IMR-90 (cell line): ENCODE data around the gene PRCP.

Source experiments
- CEBPB ChIP-seq: IDR thresholded peaks from 2 replicates; pipeline ENCODE4 v1.6.1; 2012; ENCODE audit warnings: low read depth, low read length, improper control_type of control experiment
- CHD1 ChIP-seq: IDR thresholded peaks from 2 replicates; pipeline ENCODE4 v1.6.1; 2012; ENCODE audit warnings: low read depth, low read length, improper control_type of control experiment
- ELK1 ChIP-seq: fragments of 150-350 bp; IDR thresholded peaks from 2 replicates; pipeline ENCODE4 v1.6.1; 2016; ENCODE audit warnings: low read depth, mild to moderate bottlenecking, low read length, moderate library complexity, borderline replicate concordance
- FOS ChIP-seq: fragments of 150-350 bp; IDR thresholded peaks from 2 replicates; pipeline ENCODE4 v1.6.1; 2016; ENCODE audit warnings: low read depth, low read length
- MAFK ChIP-seq: IDR thresholded peaks from 2 replicates; pipeline ENCODE4 v1.6.1; 2012; ENCODE audit warnings: low read depth, low read length, improper control_type of control experiment
- MAZ ChIP-seq: IDR thresholded peaks from 2 replicates; pipeline ENCODE4 v1.6.1; 2012; ENCODE audit warnings: low read depth, mild to moderate bottlenecking, low read length, improper control_type of control experiment, moderate library complexity, borderline replicate concordance
- MXI1 ChIP-seq: IDR thresholded peaks from 2 replicates; pipeline ENCODE4 v1.6.1; 2012; ENCODE audit warnings: low read depth, mild to moderate bottlenecking, low read length, moderate library complexity, borderline replicate concordance
- POLR2A ChIP-seq: IDR thresholded peaks from 2 replicates; pipeline ENCODE4 v1.6.1; 2012; ENCODE audit warnings: mild to moderate bottlenecking, low read depth, low read length
- RAD21 ChIP-seq: IDR thresholded peaks from 2 replicates; pipeline ENCODE4 v1.6.1; 2012; ENCODE audit warnings: low read length, improper control_type of control experiment
- RCOR1 ChIP-seq: IDR thresholded peaks from 2 replicates; pipeline ENCODE4 v1.6.1; 2012; ENCODE audit warnings: mild to moderate bottlenecking, low read length, improper control_type of control experiment; ENCODE audit not compliant: insufficient replicate concordance
- TF ChIP-seq, protein P1 (sequence below): conservative IDR thresholded peaks from 2 replicates; pipeline ENCODE4 v1.5.1; 2012; ENCODE audit warnings: mild to moderate bottlenecking, low read depth, low read length, improper control_type of control experiment
- TF ChIP-seq, protein P2 (sequence below): fragments of 150-350 bp; IDR thresholded peaks from 2 replicates; pipeline ENCODE4 v1.6.1; 2017; ENCODE audit warnings: mild to moderate bottlenecking, antibody characterized with exemption, low read length, low read depth

DNA sequence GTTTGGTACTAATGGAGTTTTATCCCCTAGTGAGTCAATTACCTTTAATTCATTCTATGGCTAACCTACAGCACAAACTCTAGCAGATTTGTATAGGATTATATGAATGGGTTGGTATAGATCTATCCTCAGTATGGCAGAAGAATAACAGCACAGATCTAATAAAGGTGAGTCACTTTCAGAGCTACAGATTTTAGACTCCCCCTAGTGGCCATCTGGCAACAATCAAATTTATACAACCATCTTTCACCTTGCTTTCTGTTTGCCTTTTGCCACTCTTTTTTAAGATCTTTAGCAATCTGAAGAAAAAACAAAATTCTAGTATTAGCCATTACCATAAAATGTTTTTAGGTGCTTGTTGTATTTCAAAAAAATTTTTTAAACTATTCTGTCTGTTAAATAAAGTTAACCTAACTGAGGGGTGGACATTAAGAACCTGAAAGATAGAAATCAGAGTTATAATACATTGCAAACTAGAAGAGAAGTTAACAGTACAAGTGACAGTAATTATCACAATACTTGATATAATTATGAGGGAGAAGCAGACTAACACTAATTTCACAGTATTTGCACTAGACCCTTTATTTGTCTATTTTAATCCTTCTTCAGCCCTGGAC lies 27.1 kb upstream of the PRCP start:
- TF ChIP-seq, protein P1, sequence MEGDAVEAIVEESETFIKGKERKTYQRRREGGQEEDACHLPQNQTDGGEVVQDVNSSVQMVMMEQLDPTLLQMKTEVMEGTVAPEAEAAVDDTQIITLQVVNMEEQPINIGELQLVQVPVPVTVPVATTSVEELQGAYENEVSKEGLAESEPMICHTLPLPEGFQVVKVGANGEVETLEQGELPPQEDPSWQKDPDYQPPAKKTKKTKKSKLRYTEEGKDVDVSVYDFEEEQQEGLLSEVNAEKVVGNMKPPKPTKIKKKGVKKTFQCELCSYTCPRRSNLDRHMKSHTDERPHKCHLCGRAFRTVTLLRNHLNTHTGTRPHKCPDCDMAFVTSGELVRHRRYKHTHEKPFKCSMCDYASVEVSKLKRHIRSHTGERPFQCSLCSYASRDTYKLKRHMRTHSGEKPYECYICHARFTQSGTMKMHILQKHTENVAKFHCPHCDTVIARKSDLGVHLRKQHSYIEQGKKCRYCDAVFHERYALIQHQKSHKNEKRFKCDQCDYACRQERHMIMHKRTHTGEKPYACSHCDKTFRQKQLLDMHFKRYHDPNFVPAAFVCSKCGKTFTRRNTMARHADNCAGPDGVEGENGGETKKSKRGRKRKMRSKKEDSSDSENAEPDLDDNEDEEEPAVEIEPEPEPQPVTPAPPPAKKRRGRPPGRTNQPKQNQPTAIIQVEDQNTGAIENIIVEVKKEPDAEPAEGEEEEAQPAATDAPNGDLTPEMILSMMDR, result peak; percentile 69
- TF ChIP-seq POLR2A (no peak), MXI1 (no peak), CHD1 (no peak), RAD21 (peak; percentile 52), FOS (no peak), CEBPB (no peak), ELK1 (no peak), MAZ (no peak), MAFK (no peak), RCOR1 (no peak)
- TF ChIP-seq, protein P2, sequence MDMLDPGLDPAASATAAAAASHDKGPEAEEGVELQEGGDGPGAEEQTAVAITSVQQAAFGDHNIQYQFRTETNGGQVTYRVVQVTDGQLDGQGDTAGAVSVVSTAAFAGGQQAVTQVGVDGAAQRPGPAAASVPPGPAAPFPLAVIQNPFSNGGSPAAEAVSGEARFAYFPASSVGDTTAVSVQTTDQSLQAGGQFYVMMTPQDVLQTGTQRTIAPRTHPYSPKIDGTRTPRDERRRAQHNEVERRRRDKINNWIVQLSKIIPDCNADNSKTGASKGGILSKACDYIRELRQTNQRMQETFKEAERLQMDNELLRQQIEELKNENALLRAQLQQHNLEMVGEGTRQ, result no peak
